H9 (cell line): ENCODE results near the gene EXOSC1. TPM values are rescaled to one million over a fixed set of nuclear protein-coding genes. Genes with fewer than 3 reads are reported as not detected.
A peak's percentile ranks its signal among the peaks of the same experiment; 100 is the strongest.

Source experiments
- DNase-seq: peaks from one replicate; pipeline ENCODE4 v3.0.0-alpha.2; 2017
- H2AFZ ChIP-seq: one replicate; pipeline ENCODE4 v1.6.1; 2013; ENCODE audit warnings: mild to moderate bottlenecking, low read length, control low read depth, moderate library complexity
- H2AK5ac ChIP-seq: 2 replicates; pipeline ENCODE4 v1.6.1; 2013; ENCODE audit warnings: low read length, control low read depth, mixed read lengths; ENCODE audit not compliant: insufficient read length
- H2BK120ac ChIP-seq: one replicate; pipeline ENCODE4 v1.6.1; 2013; ENCODE audit warnings: low read depth, mild to moderate bottlenecking, low read length, control low read depth, inconsistent platforms; ENCODE audit not compliant: poor library complexity, severe bottlenecking
- H2BK12ac ChIP-seq: 2 replicates; pipeline ENCODE4 v1.6.1; 2013; ENCODE audit warnings: low read length, control low read depth, mixed read lengths, low read depth; ENCODE audit not compliant: insufficient read length
- H2BK15ac ChIP-seq: 2 replicates; pipeline ENCODE4 v1.6.1; 2013; ENCODE audit warnings: low read depth, low read length, control low read depth
- H2BK20ac ChIP-seq: one replicate; pipeline ENCODE4 v1.6.1; 2013; ENCODE audit warnings: low read depth, mild to moderate bottlenecking, low read length, control low read depth, inconsistent platforms; ENCODE audit not compliant: poor library complexity, severe bottlenecking
- H2BK5ac ChIP-seq: 2 replicates; pipeline ENCODE4 v1.6.1; 2013; ENCODE audit warnings: low read length, control low read depth, mixed read lengths; ENCODE audit not compliant: insufficient read length
- H3K14ac ChIP-seq: 2 replicates; pipeline ENCODE4 v1.6.1; 2013; ENCODE audit warnings: low read length, control low read depth; ENCODE audit not compliant: insufficient read depth
- H3K18ac ChIP-seq: 2 replicates; pipeline ENCODE4 v1.6.1; 2013; ENCODE audit warnings: low read depth, mild to moderate bottlenecking, mixed read lengths, low read length, control low read depth; ENCODE audit not compliant: insufficient read length
- H3K23ac ChIP-seq: 2 replicates; pipeline ENCODE4 v1.6.1; 2013; ENCODE audit warnings: low read length, control low read depth, mixed read lengths, low read depth; ENCODE audit not compliant: insufficient read length
- H3K23me2 ChIP-seq: 2 replicates; pipeline ENCODE4 v1.6.1; 2013; ENCODE audit warnings: low read depth, mild to moderate bottlenecking, mixed read lengths, low read length, control low read depth; ENCODE audit not compliant: insufficient read length, poor library complexity, severe bottlenecking
- H3K27ac ChIP-seq: 2 replicates; pipeline ENCODE4 v1.5.1; 2013; ENCODE audit warnings: low read length, control low read depth, mixed read lengths, low read depth; ENCODE audit not compliant: insufficient read length
- H3K27me3 ChIP-seq: 2 replicates; pipeline ENCODE4 v1.6.1; 2013; ENCODE audit warnings: low read length, control low read depth, inconsistent platforms; ENCODE audit not compliant: insufficient read depth
- H3K4ac ChIP-seq: 2 replicates; pipeline ENCODE4 v1.6.1; 2013; ENCODE audit warnings: low read depth, mild to moderate bottlenecking, control low read depth, inconsistent platforms, low read length, moderate library complexity
- H3K4me1 ChIP-seq: 2 replicates; pipeline ENCODE4 v1.6.1; 2013; ENCODE audit warnings: low read length, control low read depth, inconsistent platforms; ENCODE audit not compliant: insufficient read depth
- H3K4me2 ChIP-seq: 2 replicates; pipeline ENCODE4 v1.6.1; 2013; ENCODE audit warnings: low read length, control low read depth, mixed read lengths; ENCODE audit not compliant: insufficient read length, insufficient read depth
- H3K56ac ChIP-seq: 2 replicates; pipeline ENCODE4 v1.6.1; 2013; ENCODE audit warnings: low read depth, mild to moderate bottlenecking, mixed read lengths, low read length, control low read depth; ENCODE audit not compliant: insufficient read length
- H3K79me1 ChIP-seq: 2 replicates; pipeline ENCODE4 v1.6.1; 2013; ENCODE audit warnings: low read depth, mild to moderate bottlenecking, moderate library complexity, low read length, control low read depth, inconsistent platforms; ENCODE audit not compliant: insufficient read depth, poor library complexity, severe bottlenecking
- H3K79me2 ChIP-seq: 2 replicates; pipeline ENCODE4 v1.6.1; 2013; ENCODE audit warnings: low read length, control low read depth, inconsistent platforms; ENCODE audit not compliant: insufficient read depth
- H3K9ac ChIP-seq: 2 replicates; pipeline ENCODE4 v1.6.1; 2013; ENCODE audit warnings: low read length, control low read depth, mixed read lengths; ENCODE audit not compliant: insufficient read length; ENCODE audit errors: extremely low read depth
- H3K9me3 ChIP-seq: one replicate; pipeline ENCODE4 v1.6.1; 2013; ENCODE audit warnings: low read depth, low read length, inconsistent platforms; ENCODE audit not compliant: control insufficient read depth
- H3T11ph ChIP-seq: one replicate; pipeline ENCODE4 v1.6.1; 2013; ENCODE audit warnings: mild to moderate bottlenecking, low read length, control low read depth, inconsistent platforms
- H4K20me1 ChIP-seq: one replicate; pipeline ENCODE4 v1.6.1; 2013; ENCODE audit not compliant: control insufficient read depth, insufficient read length, insufficient read depth
- H4K5ac ChIP-seq: 2 replicates; pipeline ENCODE4 v1.6.1; 2013; ENCODE audit warnings: low read depth, mild to moderate bottlenecking, mixed read lengths, low read length, control low read depth; ENCODE audit not compliant: insufficient read length
- H4K8ac ChIP-seq: replicated peaks from 2 replicates; pipeline ENCODE4 v1.6.1; 2013; ENCODE audit warnings: low read length, control low read depth, mixed read lengths, low read depth; ENCODE audit not compliant: insufficient read length
- H4K91ac ChIP-seq: 2 replicates; pipeline ENCODE4 v1.6.1; 2013; ENCODE audit warnings: low read depth, mild to moderate bottlenecking, moderate library complexity, mixed read lengths, low read length, control low read depth; ENCODE audit not compliant: insufficient read length
- H3K27ac Mint-ChIP-seq, 3 experiments: 2 replicates in 2 of 3; 3 replicates in 1 of 3; pipeline ENCODE4 v1.8.0; 2020 to 2021; ENCODE audit warnings: mixed read lengths in 3 of 3, mild to moderate bottlenecking in 1 of 3, moderate library complexity in 1 of 3
- H3K27me3 Mint-ChIP-seq: 2 replicates; pipeline ENCODE4 v1.8.0; 2021; ENCODE audit warnings: low read depth, mild to moderate bottlenecking, moderate library complexity, mixed read lengths
- H3K36me3 Mint-ChIP-seq, 3 experiments: 2 replicates in 2 of 3; 3 replicates in 1 of 3; pipeline ENCODE4 v1.8.0; 2020 to 2021; ENCODE audit warnings: low read depth in 3 of 3, mixed read lengths in 3 of 3; ENCODE audit not compliant: insufficient read depth in 1 of 3
- H3K4me1 Mint-ChIP-seq, 2 experiments: 2 replicates each; pipeline ENCODE4 v1.8.0; 2020; ENCODE audit warnings: mixed read lengths in 2 of 2
- H3K4me3 Mint-ChIP-seq, 2 experiments: 2 replicates in 1 of 2; 3 replicates in 1 of 2; pipeline ENCODE4 v1.8.0; 2020 to 2021; ENCODE audit warnings: mild to moderate bottlenecking in 2 of 2, mixed read lengths in 2 of 2, moderate library complexity in 1 of 2
- H3K9me3 Mint-ChIP-seq, 2 experiments: 2 replicates in 1 of 2; 3 replicates in 1 of 2; pipeline ENCODE4 v1.8.0; 2020; ENCODE audit warnings: mild to moderate bottlenecking in 2 of 2, mixed read lengths in 2 of 2, moderate library complexity in 1 of 2
- WGBS: extraction: QIAGEN DNeasy Blood & Tissue Kit; methylation state at CpG from one replicate; pipeline ENCODE4 v1.1.7; 2013; ENCODE audit warnings: missing lambda C conversion rate, low lambda C conversion rate, mixed read lengths; ENCODE audit not compliant: insufficient read length; ENCODE audit errors: extremely low coverage; 5-methylcytosine and 5-hydroxymethylcytosine counted together
- total RNA-seq: library from RNA; stranded (reverse); gene quantifications from 2 replicates; pipeline ENCODE4 v1.2.1, GENCODE V29; 2021
- TF ChIP-seq, protein P1 (sequence below): fragments of 200-600 bp; sonication (generic); conservative IDR thresholded peaks from 3 replicates; pipeline ENCODE4 v1.8.0; 2021; ENCODE audit warnings: antibody characterized with exemption, mild to moderate bottlenecking

Gene EXOSC1
- total RNA-seq, 1 experiment from 2014 or later = 66.4 TPM

DNA sequence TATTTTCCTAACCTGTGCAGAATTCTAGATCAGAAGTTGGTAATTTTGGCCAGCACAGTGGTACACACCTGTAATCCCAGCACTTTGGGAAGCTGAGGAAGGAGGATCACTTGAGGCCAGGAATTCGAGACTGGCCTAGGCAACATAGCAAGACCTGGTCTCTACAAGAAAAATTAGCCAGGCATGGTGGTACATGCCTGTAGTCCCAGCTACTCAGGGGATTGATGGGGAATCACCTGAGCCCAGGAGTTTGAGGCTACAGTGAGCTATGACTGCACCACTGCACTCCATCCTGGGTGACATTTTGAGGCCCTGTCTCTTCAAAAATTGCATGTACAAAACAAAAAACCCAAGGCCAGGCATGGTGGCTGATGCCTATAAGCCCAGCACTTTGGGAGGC, 11.2 kb downstream of the EXOSC1 start:
- Histone ChIP-seq H3K9ac (no peak overlapping the region), H3K4me2 (no peak overlapping the region), H4K8ac (no peak overlapping the region), H3K23ac (no peak overlapping the region), H4K20me1 (no peaks in the 10 kb centered on the region), H3K56ac (no peak overlapping the region), H3K79me2 (no peaks in the 10 kb centered on the region), H3T11ph (no peak overlapping the region), H3K27me3 (no peaks in the 10 kb centered on the region), H2BK5ac (no peak overlapping the region), H3K79me1 (no peaks in the 10 kb centered on the region), H2BK15ac (no peak overlapping the region), H3K23me2 (no peaks in the 10 kb centered on the region), H2AFZ (no peak overlapping the region), H3K27ac (no peak overlapping the region), H3K18ac (no peak overlapping the region), H2BK20ac (no peak overlapping the region), H2BK12ac (no peak overlapping the region), H2AK5ac (no peak overlapping the region), H2BK120ac (no peak overlapping the region), H4K91ac (no peak overlapping the region), H4K5ac (no peak overlapping the region), H3K14ac (no peak overlapping the region), H3K4ac (no peak overlapping the region), H3K4me1 (no peaks in the 10 kb centered on the region), H3K9me3 (no peaks in the 10 kb centered on the region)
- Mint-ChIP-seq H3K27me3 (no peaks in the 10 kb centered on the region; the same call in 1 of the 2 replicates), H3K4me3 (no peak overlapping the region), H3K27ac (peak overlapping the region in 2 of 3 experiments; percentile 79 to 91; a peak in 3 of 7 replicates), H3K4me1 (no peaks in the 10 kb centered on the region; a peak in 1 of 4 replicates), H3K9me3 (no peaks in the 10 kb centered on the region), H3K36me3 (peaks cover 30 to 81% (median 67%) of the 10 kb centered on the region in 3 experiments)
- TF ChIP-seq, protein P1, sequence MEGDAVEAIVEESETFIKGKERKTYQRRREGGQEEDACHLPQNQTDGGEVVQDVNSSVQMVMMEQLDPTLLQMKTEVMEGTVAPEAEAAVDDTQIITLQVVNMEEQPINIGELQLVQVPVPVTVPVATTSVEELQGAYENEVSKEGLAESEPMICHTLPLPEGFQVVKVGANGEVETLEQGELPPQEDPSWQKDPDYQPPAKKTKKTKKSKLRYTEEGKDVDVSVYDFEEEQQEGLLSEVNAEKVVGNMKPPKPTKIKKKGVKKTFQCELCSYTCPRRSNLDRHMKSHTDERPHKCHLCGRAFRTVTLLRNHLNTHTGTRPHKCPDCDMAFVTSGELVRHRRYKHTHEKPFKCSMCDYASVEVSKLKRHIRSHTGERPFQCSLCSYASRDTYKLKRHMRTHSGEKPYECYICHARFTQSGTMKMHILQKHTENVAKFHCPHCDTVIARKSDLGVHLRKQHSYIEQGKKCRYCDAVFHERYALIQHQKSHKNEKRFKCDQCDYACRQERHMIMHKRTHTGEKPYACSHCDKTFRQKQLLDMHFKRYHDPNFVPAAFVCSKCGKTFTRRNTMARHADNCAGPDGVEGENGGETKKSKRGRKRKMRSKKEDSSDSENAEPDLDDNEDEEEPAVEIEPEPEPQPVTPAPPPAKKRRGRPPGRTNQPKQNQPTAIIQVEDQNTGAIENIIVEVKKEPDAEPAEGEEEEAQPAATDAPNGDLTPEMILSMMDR = no peak
- DNase-seq = no peak
- no CpG with 5 or more reads among the region's 1 CpG for WGBS
